H9 (cell line): Measurements from ENCODE around the gene TMEM117. TPM values are rescaled to one million over a fixed set of nuclear protein-coding genes. Genes with fewer than 3 reads are reported as not detected.

Experiments used
- DNase-seq: peaks from one replicate; pipeline ENCODE4 v3.0.0-alpha.2; 2017
- H2AFZ ChIP-seq: one replicate; pipeline ENCODE4 v1.6.1; 2013; ENCODE audit warnings: mild to moderate bottlenecking, low read length, control low read depth, moderate library complexity
- H2AK5ac ChIP-seq: 2 replicates; pipeline ENCODE4 v1.6.1; 2013; ENCODE audit warnings: low read length, control low read depth, mixed read lengths; ENCODE audit not compliant: insufficient read length
- H2BK120ac ChIP-seq: one replicate; pipeline ENCODE4 v1.6.1; 2013; ENCODE audit warnings: low read depth, mild to moderate bottlenecking, low read length, control low read depth, inconsistent platforms; ENCODE audit not compliant: poor library complexity, severe bottlenecking
- H2BK12ac ChIP-seq: 2 replicates; pipeline ENCODE4 v1.6.1; 2013; ENCODE audit warnings: low read length, control low read depth, mixed read lengths, low read depth; ENCODE audit not compliant: insufficient read length
- H2BK15ac ChIP-seq: 2 replicates; pipeline ENCODE4 v1.6.1; 2013; ENCODE audit warnings: low read depth, low read length, control low read depth
- H2BK20ac ChIP-seq: one replicate; pipeline ENCODE4 v1.6.1; 2013; ENCODE audit warnings: low read depth, mild to moderate bottlenecking, low read length, control low read depth, inconsistent platforms; ENCODE audit not compliant: poor library complexity, severe bottlenecking
- H2BK5ac ChIP-seq: 2 replicates; pipeline ENCODE4 v1.6.1; 2013; ENCODE audit warnings: low read length, control low read depth, mixed read lengths; ENCODE audit not compliant: insufficient read length
- H3K14ac ChIP-seq: 2 replicates; pipeline ENCODE4 v1.6.1; 2013; ENCODE audit warnings: low read length, control low read depth; ENCODE audit not compliant: insufficient read depth
- H3K18ac ChIP-seq: 2 replicates; pipeline ENCODE4 v1.6.1; 2013; ENCODE audit warnings: low read depth, mild to moderate bottlenecking, mixed read lengths, low read length, control low read depth; ENCODE audit not compliant: insufficient read length
- H3K23ac ChIP-seq: 2 replicates; pipeline ENCODE4 v1.6.1; 2013; ENCODE audit warnings: low read length, control low read depth, mixed read lengths, low read depth; ENCODE audit not compliant: insufficient read length
- H3K23me2 ChIP-seq: 2 replicates; pipeline ENCODE4 v1.6.1; 2013; ENCODE audit warnings: low read depth, mild to moderate bottlenecking, mixed read lengths, low read length, control low read depth; ENCODE audit not compliant: insufficient read length, poor library complexity, severe bottlenecking
- H3K27ac ChIP-seq: 2 replicates; pipeline ENCODE4 v1.5.1; 2013; ENCODE audit warnings: low read length, control low read depth, mixed read lengths, low read depth; ENCODE audit not compliant: insufficient read length
- H3K27me3 ChIP-seq: 2 replicates; pipeline ENCODE4 v1.6.1; 2013; ENCODE audit warnings: low read length, control low read depth, inconsistent platforms; ENCODE audit not compliant: insufficient read depth
- H3K4ac ChIP-seq: 2 replicates; pipeline ENCODE4 v1.6.1; 2013; ENCODE audit warnings: low read depth, mild to moderate bottlenecking, control low read depth, inconsistent platforms, low read length, moderate library complexity
- H3K4me1 ChIP-seq: 2 replicates; pipeline ENCODE4 v1.6.1; 2013; ENCODE audit warnings: low read length, control low read depth, inconsistent platforms; ENCODE audit not compliant: insufficient read depth
- H3K4me2 ChIP-seq: 2 replicates; pipeline ENCODE4 v1.6.1; 2013; ENCODE audit warnings: low read length, control low read depth, mixed read lengths; ENCODE audit not compliant: insufficient read length, insufficient read depth
- H3K56ac ChIP-seq: 2 replicates; pipeline ENCODE4 v1.6.1; 2013; ENCODE audit warnings: low read depth, mild to moderate bottlenecking, mixed read lengths, low read length, control low read depth; ENCODE audit not compliant: insufficient read length
- H3K79me1 ChIP-seq: 2 replicates; pipeline ENCODE4 v1.6.1; 2013; ENCODE audit warnings: low read depth, mild to moderate bottlenecking, moderate library complexity, low read length, control low read depth, inconsistent platforms; ENCODE audit not compliant: insufficient read depth, poor library complexity, severe bottlenecking
- H3K79me2 ChIP-seq: 2 replicates; pipeline ENCODE4 v1.6.1; 2013; ENCODE audit warnings: low read length, control low read depth, inconsistent platforms; ENCODE audit not compliant: insufficient read depth
- H3K9ac ChIP-seq: 2 replicates; pipeline ENCODE4 v1.6.1; 2013; ENCODE audit warnings: low read length, control low read depth, mixed read lengths; ENCODE audit not compliant: insufficient read length; ENCODE audit errors: extremely low read depth
- H3K9me3 ChIP-seq: one replicate; pipeline ENCODE4 v1.6.1; 2013; ENCODE audit warnings: low read depth, low read length, inconsistent platforms; ENCODE audit not compliant: control insufficient read depth
- H3T11ph ChIP-seq: one replicate; pipeline ENCODE4 v1.6.1; 2013; ENCODE audit warnings: mild to moderate bottlenecking, low read length, control low read depth, inconsistent platforms
- H4K20me1 ChIP-seq: one replicate; pipeline ENCODE4 v1.6.1; 2013; ENCODE audit not compliant: control insufficient read depth, insufficient read length, insufficient read depth
- H4K5ac ChIP-seq: 2 replicates; pipeline ENCODE4 v1.6.1; 2013; ENCODE audit warnings: low read depth, mild to moderate bottlenecking, mixed read lengths, low read length, control low read depth; ENCODE audit not compliant: insufficient read length
- H4K8ac ChIP-seq: replicated peaks from 2 replicates; pipeline ENCODE4 v1.6.1; 2013; ENCODE audit warnings: low read length, control low read depth, mixed read lengths, low read depth; ENCODE audit not compliant: insufficient read length
- H4K91ac ChIP-seq: 2 replicates; pipeline ENCODE4 v1.6.1; 2013; ENCODE audit warnings: low read depth, mild to moderate bottlenecking, moderate library complexity, mixed read lengths, low read length, control low read depth; ENCODE audit not compliant: insufficient read length
- H3K27ac Mint-ChIP-seq, 3 experiments: 2 replicates in 2 of 3; 3 replicates in 1 of 3; pipeline ENCODE4 v1.8.0; 2020 to 2021; ENCODE audit warnings: mixed read lengths in 3 of 3, mild to moderate bottlenecking in 1 of 3, moderate library complexity in 1 of 3
- H3K27me3 Mint-ChIP-seq: 2 replicates; pipeline ENCODE4 v1.8.0; 2021; ENCODE audit warnings: low read depth, mild to moderate bottlenecking, moderate library complexity, mixed read lengths
- H3K36me3 Mint-ChIP-seq, 3 experiments: 2 replicates in 2 of 3; 3 replicates in 1 of 3; pipeline ENCODE4 v1.8.0; 2020 to 2021; ENCODE audit warnings: low read depth in 3 of 3, mixed read lengths in 3 of 3; ENCODE audit not compliant: insufficient read depth in 1 of 3
- H3K4me1 Mint-ChIP-seq, 2 experiments: 2 replicates each; pipeline ENCODE4 v1.8.0; 2020; ENCODE audit warnings: mixed read lengths in 2 of 2
- H3K4me3 Mint-ChIP-seq, 2 experiments: 2 replicates in 1 of 2; 3 replicates in 1 of 2; pipeline ENCODE4 v1.8.0; 2020 to 2021; ENCODE audit warnings: mild to moderate bottlenecking in 2 of 2, mixed read lengths in 2 of 2, moderate library complexity in 1 of 2
- H3K9me3 Mint-ChIP-seq, 2 experiments: 2 replicates in 1 of 2; 3 replicates in 1 of 2; pipeline ENCODE4 v1.8.0; 2020; ENCODE audit warnings: mild to moderate bottlenecking in 2 of 2, mixed read lengths in 2 of 2, moderate library complexity in 1 of 2
- CTCF ChIP-seq: fragments of 200-600 bp; sonication (generic); conservative IDR thresholded peaks from 3 replicates; pipeline ENCODE4 v1.8.0; 2021; ENCODE audit warnings: antibody characterized with exemption, mild to moderate bottlenecking
- WGBS: extraction: QIAGEN DNeasy Blood & Tissue Kit; methylation state at CpG from one replicate; pipeline ENCODE4 v1.1.7; 2013; ENCODE audit warnings: missing lambda C conversion rate, low lambda C conversion rate, mixed read lengths; ENCODE audit not compliant: insufficient read length; ENCODE audit errors: extremely low coverage; 5-methylcytosine and 5-hydroxymethylcytosine counted together
- total RNA-seq: library from RNA; stranded (reverse); gene quantifications from 2 replicates; pipeline ENCODE4 v1.2.1, GENCODE V29; 2021

Gene TMEM117
- total RNA-seq, 1 experiment from 2014 or later, result 1.7 TPM

GRCh38 chr12:43858991-43859390, 23.1 kb downstream of the TMEM117 start:
- Histone ChIP-seq H3K4me2 (no peak overlapping the region), H3K56ac (no peak overlapping the region), H3K27ac (no peak overlapping the region), H3K4ac (no peak overlapping the region), H2BK20ac (no peak overlapping the region), H3K23me2 (no peaks in the 10 kb centered on the region), H3K14ac (no peak overlapping the region), H4K20me1 (no peaks in the 10 kb centered on the region), H3K27me3 (no peaks in the 10 kb centered on the region), H2BK5ac (no peak overlapping the region), H3K18ac (no peak overlapping the region), H2BK15ac (no peak overlapping the region), H2BK120ac (no peak overlapping the region), H4K91ac (no peak overlapping the region), H3K79me1 (no peaks in the 10 kb centered on the region), H3K4me1 (peaks cover 2% of the 10 kb centered on the region; the same call in 1 of the 2 replicates), H4K5ac (no peak overlapping the region), H2BK12ac (no peak overlapping the region), H4K8ac (no peak overlapping the region), H3K9ac (no peak overlapping the region), H2AFZ (peak overlapping the region; percentile 57), H3K9me3 (no peaks in the 10 kb centered on the region), H2AK5ac (no peak overlapping the region), H3K23ac (no peak overlapping the region), H3T11ph (no peak overlapping the region), H3K79me2 (no peaks in the 10 kb centered on the region)
- peaks cover 0 to 4% of the 10 kb centered on the region in 2 experiments; a peak in 2 of 5 replicates for H3K9me3 Mint-ChIP-seq
- WGBS, result no CpG with 5 or more reads among the region's 6 CpGs
- no peak overlapping the region for H3K4me3 Mint-ChIP-seq
- H3K27me3 Mint-ChIP-seq, result no peaks in the 10 kb centered on the region
- no peak for TF ChIP-seq CTCF
- no peak for DNase-seq
- no peaks in the 10 kb centered on the region; a peak in 1 of 7 replicates for H3K36me3 Mint-ChIP-seq
- H3K4me1 Mint-ChIP-seq, result peaks cover 6 to 14% of the 10 kb centered on the region in 2 experiments
- H3K27ac Mint-ChIP-seq, result peak overlapping the region in 1 of 3 experiments; percentile 59; a peak in 2 of 7 replicates
